ENCODE measurements around the gene FTSJ1. TPM values are rescaled to one million over a fixed set of nuclear protein-coding genes. Genes with fewer than 3 reads are reported as not detected.

The FTSJ1 gene
- total RNA-seq, 4 donors from 2014 or later = 12.5 to 67.7 (median 26.4) TPM

DNA sequence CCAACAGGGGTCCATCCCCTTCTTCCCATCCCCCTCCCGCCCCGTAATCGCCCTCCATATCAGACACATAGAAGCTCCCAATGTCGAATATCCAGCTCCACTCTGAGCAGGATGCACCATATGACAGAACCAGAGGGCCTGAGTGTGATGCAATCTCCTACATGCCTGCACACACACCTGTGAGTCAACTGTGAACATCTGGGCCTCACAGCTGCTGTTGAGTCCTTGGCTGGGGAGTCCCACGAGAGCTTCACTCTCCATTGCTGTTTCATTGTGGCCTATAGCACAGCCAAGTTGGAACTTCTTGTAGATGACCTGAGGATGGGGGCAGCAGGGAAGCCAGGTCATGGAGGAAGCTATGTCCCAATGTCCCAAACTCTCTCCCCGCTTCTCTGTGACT is 14.2 kb upstream of the FTSJ1 start:
- TF ChIP-seq POLR2A (IDR thresholded peaks at IDR 0.05) = no peak
- TF ChIP-seq, protein P1, sequence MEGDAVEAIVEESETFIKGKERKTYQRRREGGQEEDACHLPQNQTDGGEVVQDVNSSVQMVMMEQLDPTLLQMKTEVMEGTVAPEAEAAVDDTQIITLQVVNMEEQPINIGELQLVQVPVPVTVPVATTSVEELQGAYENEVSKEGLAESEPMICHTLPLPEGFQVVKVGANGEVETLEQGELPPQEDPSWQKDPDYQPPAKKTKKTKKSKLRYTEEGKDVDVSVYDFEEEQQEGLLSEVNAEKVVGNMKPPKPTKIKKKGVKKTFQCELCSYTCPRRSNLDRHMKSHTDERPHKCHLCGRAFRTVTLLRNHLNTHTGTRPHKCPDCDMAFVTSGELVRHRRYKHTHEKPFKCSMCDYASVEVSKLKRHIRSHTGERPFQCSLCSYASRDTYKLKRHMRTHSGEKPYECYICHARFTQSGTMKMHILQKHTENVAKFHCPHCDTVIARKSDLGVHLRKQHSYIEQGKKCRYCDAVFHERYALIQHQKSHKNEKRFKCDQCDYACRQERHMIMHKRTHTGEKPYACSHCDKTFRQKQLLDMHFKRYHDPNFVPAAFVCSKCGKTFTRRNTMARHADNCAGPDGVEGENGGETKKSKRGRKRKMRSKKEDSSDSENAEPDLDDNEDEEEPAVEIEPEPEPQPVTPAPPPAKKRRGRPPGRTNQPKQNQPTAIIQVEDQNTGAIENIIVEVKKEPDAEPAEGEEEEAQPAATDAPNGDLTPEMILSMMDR (IDR thresholded peaks at IDR 0.05) = no peak
- no peak for DNase-seq
- Histone ChIP-seq H3K4me1 (no peaks in the 10 kb centered on the region), H3K36me3 (no peaks in the 10 kb centered on the region), H3K27ac (no peak overlapping the region), H3K4me3 (no peak overlapping the region), H3K9me3 (no peaks in the 10 kb centered on the region), H3K27me3 (no peaks in the 10 kb centered on the region)

DNA sequence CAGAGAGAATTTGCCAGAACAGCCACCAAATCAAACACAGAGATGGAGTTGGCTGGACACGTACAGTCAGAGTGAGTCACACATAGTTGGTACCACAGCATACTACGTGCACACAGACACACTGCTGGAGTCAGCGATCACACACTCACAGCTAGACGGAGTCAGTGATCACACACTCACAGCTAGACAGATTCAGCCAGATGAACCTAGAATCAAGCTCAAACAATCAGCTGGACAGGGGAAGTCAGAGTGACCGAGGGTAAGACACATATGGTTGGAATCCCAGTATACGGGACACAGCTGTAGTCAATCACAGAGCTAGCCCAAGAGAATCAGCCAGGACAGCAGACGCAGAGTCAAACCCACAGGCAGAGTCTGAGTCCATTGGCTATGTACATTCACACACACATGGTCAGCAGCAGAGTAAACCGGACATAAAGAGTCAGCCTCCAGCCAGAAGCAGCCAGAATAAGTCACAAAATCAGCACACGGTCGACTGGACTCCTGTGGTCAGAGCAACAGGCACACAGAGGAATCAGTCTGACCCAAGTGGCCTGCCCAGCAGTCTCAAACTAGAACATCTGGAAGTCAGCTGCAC is 10.6 kb upstream of the FTSJ1 start:
- Histone ChIP-seq H3K27ac (no peak overlapping the region), H3K4me3 (no peak overlapping the region)
- no peak for DNase-seq

GRCh38 chrX:48466696-48467095 is 9.3 kb upstream of the FTSJ1 start:
- Histone ChIP-seq H3K4me3 (no peak overlapping the region), H3K9me3 (no peaks in the 10 kb centered on the region), H3K4me1 (no peaks in the 10 kb centered on the region), H3K36me3 (no peaks in the 10 kb centered on the region), H3K27me3 (no peaks in the 10 kb centered on the region), H3K27ac (no peak overlapping the region)
- no peak for DNase-seq
- TF ChIP-seq POLR2A (IDR thresholded peaks at IDR 0.05) = no peak
- TF ChIP-seq, protein P1 (IDR thresholded peaks at IDR 0.05) = no peak

More for the DNA sequence above, 10.6 kb upstream of the FTSJ1 start:
- Histone ChIP-seq H3K9me3 (no peaks in the 10 kb centered on the region), H3K36me3 (no peaks in the 10 kb centered on the region), H3K27me3 (no peaks in the 10 kb centered on the region), H3K4me1 (no peaks in the 10 kb centered on the region)
- no peak for TF ChIP-seq POLR2A (IDR thresholded peaks at IDR 0.05)
- TF ChIP-seq, protein P1 (IDR thresholded peaks at IDR 0.05) = no peak

DNA sequence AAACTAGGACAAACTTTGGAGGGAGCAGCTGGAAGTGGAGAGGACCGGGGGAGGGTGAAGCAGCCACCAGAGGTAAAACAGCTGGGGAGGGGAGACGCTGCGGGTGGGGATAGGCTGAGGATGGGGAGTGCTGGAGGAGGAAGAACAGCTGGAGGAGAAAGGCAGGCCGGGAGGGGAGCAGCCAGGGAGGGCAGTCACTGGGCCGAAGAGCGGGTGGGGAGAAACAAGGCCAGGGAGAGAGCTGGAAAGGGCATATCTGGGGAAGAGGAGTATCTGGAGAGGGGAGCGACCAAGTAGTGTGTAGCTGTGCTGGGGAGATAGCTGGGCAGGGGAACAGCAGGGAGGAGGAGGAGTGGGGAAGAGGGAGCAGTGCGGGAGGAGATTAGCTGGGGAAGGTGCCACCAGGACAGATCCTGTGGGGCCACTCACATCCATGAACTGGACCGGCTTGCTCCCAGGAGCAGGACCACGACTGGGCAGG is 8.7 kb upstream of the FTSJ1 start:
- Histone ChIP-seq H3K27ac (no peak overlapping the region), H3K36me3 (no peaks in the 10 kb centered on the region), H3K4me1 (no peaks in the 10 kb centered on the region), H3K4me3 (no peak overlapping the region), H3K9me3 (no peaks in the 10 kb centered on the region), H3K27me3 (no peaks in the 10 kb centered on the region)
- TF ChIP-seq, protein P1 (IDR thresholded peaks at IDR 0.05) = no peak
- TF ChIP-seq POLR2A (IDR thresholded peaks at IDR 0.05) = no peak
- DNase-seq = no peak

DNA sequence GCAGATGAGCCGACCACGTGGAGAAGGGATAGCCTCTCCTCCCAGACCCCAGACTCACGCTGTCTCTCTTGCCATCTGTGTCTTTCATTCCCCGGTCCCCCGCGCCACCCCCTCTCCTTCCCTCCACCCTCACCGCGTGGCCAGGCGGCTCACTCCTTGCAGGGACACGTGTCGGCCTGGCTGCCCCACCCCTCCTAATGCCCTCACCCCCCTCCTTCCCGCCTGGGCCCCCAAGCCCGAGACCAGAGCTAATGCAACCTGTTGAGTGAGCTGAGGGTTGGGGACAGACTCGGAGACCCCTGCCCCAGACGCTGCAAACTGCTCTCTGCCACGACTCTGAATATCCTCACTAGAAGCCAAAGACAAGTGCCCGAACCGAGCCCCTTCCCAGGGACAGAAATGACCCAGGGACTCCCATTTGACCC is 7.7 kb upstream of the FTSJ1 start:
- H3K36me3 ChIP-seq = no peaks in the 10 kb centered on the region
- no peaks in the 10 kb centered on the region for H3K27me3 ChIP-seq
- no peaks in the 10 kb centered on the region for H3K4me1 ChIP-seq
- no peaks in the 10 kb centered on the region for H3K9me3 ChIP-seq
- H3K4me3 ChIP-seq = peak overlapping the region; percentile 35 to 48 (median 42)
- peak overlapping the region in 2 of 4 donors; percentile 22 to 38 for H3K27ac ChIP-seq
- TF ChIP-seq, protein P1 (IDR thresholded peaks at IDR 0.05) = no peak
- TF ChIP-seq POLR2A (IDR thresholded peaks at IDR 0.05) = no peak
- DNase-seq = peak in 2 of 3 donors; percentile 32 to 60

Measured in Peyer's patch (tissue), 4 donors.